ENCODE data around the gene C17orf114.

Gene C17orf114

GRCh38 chr17:4839221-4839620, 37.1 kb upstream of the C17orf114 start (continued):
- no peak for TF ChIP-seq NPAS2 (CRISPR knock-in tag; IDR thresholded peaks at IDR 0.05; ENCODE audit: borderline replicate concordance)
- no peak for TF ChIP-seq CHD4 (IDR thresholded peaks at IDR 0.05; ENCODE audit: borderline replicate concordance)
- TF ChIP-seq POLR2AphosphoS2 (conservative IDR thresholded peaks at IDR 0.05; ENCODE audit: low read length), result no peak
- no peak for TF ChIP-seq HDAC2 (IDR thresholded peaks at IDR 0.05)
- no peak for TF ChIP-seq EP300 (IDR thresholded peaks at IDR 0.05)
- no peak for TF ChIP-seq ESRRA (IDR thresholded peaks at IDR 0.05; ENCODE audit: borderline replicate concordance, low read length)

GRCh38 chr17:4838309-4838785, 36.2 kb upstream of the C17orf114 start:
- Histone ChIP-seq H3K27ac (no peak overlapping the region), H3K4me1 (peaks cover 37% of the 10 kb centered on the region), H3K9me3 (no peaks in the 10 kb centered on the region), H3K4me2 (no peak overlapping the region), H3K4me3 (no peak overlapping the region)
- POLR2A ChIA-PET, result interaction anchor here (1.0 kb wide), 1 partner anchor 48 kb away, joined by 3 read pairs; no protein-coding TSS in a partner anchor
- TF ChIP-seq RCOR1 (IDR thresholded peaks at IDR 0.05; ENCODE audit: low read depth, low read length) (no peak), POLR2AphosphoS2 (conservative IDR thresholded peaks at IDR 0.05; ENCODE audit: low read length) (no peak), SREBF2 (IDR thresholded peaks at IDR 0.05) (no peak), E2F6 (IDR thresholded peaks at IDR 0.05; ENCODE audit: borderline replicate concordance, low read depth) (no peak), CTCF (IDR thresholded peaks at IDR 0.05) (no peak), SMC3 (IDR thresholded peaks at IDR 0.05) (no peak), CEBPB (IDR thresholded peaks at IDR 0.05) (no peak)
- CTCF ChIA-PET, result interaction anchor here (1.1 to 6.0 kb wide), 9 partner anchors 8 to 272 kb away, joined by 3 to 27 read pairs (median 6); partner anchors contain the start of gene GLTPD2
- WGBS (ENCODE audit: missing lambda C conversion rate), result 95% methylated on average over 3 of the region's 3 CpGs
- DNase-seq (ENCODE audit: low read depth in 1 of 2, low spot score in 1 of 2) (no peak), ATAC-seq (no peak), FAIRE-seq (no peak)

- DNase-seq (ENCODE audit: low read depth in 1 of 2, low spot score in 1 of 2) (no peak), ATAC-seq (no peak), FAIRE-seq (no peak)
- CTCF ChIA-PET, result interaction anchor here (0.9 to 6.0 kb wide), 12 partner anchors 9 to 271 kb away, joined by 3 to 27 read pairs (median 6); partner anchors contain the start of genes ARRB2 and GLTPD2
- no peak for TF ChIP-seq ESRRA (IDR thresholded peaks at IDR 0.05; ENCODE audit: borderline replicate concordance, low read length)
- TF ChIP-seq RARB (CRISPR knock-in tag; IDR thresholded peaks at IDR 0.05), result no peak
- TF ChIP-seq MAFK (IDR thresholded peaks at IDR 0.05; ENCODE audit: partially characterized antibody), result peak; percentile 20
- H3K27ac ChIP-seq, result no peak overlapping the region
- no peaks in the 10 kb centered on the region for H3K9me3 ChIP-seq
- POLR2A ChIA-PET, result interaction anchor here (1.0 to 1.5 kb wide), 3 partner anchors 31 to 47 kb away, joined by 3 read pairs; partner anchors contain the start of gene PLD2
- H3K4me3 ChIP-seq, result no peak overlapping the region
- peaks cover 37% of the 10 kb centered on the region for H3K4me1 ChIP-seq
- no peak overlapping the region for H3K4me2 ChIP-seq
- WGBS (ENCODE audit: missing lambda C conversion rate), result 90% methylated on average over 13 of the region's 13 CpGs
These were observed 35.6 kb upstream of the C17orf114 start for GRCh38 chr17:4837471-4838308.

- ChIA-PET CTCF (interaction anchor here (0.6 to 6.0 kb wide), 7 partner anchors 16 to 127 kb away, joined by 3 to 27 read pairs (median 6); partner anchors contain the start of genes ARRB2 and GLTPD2), POLR2A (interaction anchor here (1.1 kb wide), 1 partner anchor 46 kb away, joined by 3 read pairs; no protein-coding TSS in a partner anchor)
- DNase-seq (ENCODE audit: low read depth in 1 of 2, low spot score in 1 of 2) (no peak), FAIRE-seq (no peak), ATAC-seq (no peak)
- WGBS (ENCODE audit: missing lambda C conversion rate), result 96% methylated on average over 4 of the region's 4 CpGs
- TF ChIP-seq RAD21 (conservative IDR thresholded peaks at IDR 0.05 in 1 of 2, IDR thresholded peaks at IDR 0.05 in 1 of 2), result no peak
- Histone ChIP-seq H3K9me3 (no peaks in the 10 kb centered on the region), H3K27ac (no peak overlapping the region), H3K4me2 (no peak overlapping the region), H3K4me1 (peaks cover 37% of the 10 kb centered on the region), H3K4me3 (no peak overlapping the region)
These were observed 34.1 kb upstream of the C17orf114 start for GRCh38 chr17:4836221-4836620.

All from A549 (cell line).